Activated CD8-positive, alpha-beta memory T cell treated with anti-CD3 and anti-CD28 coated beads for 4 hours (primary cell): ENCODE measurements around the gene AUH.
"Not testable (repeated sequence)": the region's sequence is repeated elsewhere in the genome, so short reads cannot be mapped to it uniquely, and the experiment has no call there.

Experiments used
- DNase-seq, 2 donors: peaks; one replicate each; pipeline ENCODE4 v3.0.0-alpha.2; 2020; ENCODE audit warnings: low read depth in 2 of 2

The AUH gene

GRCh38 chr9:91208419-91208745 is 153.3 kb downstream of the AUH start:
- no peak for DNase-seq

- no peak for DNase-seq
These were observed 153.8 kb downstream of the AUH start for GRCh38 chr9:91207729-91208418.

GRCh38 chr9:91207397-91207728 is 154.4 kb downstream of the AUH start:
- DNase-seq, result no peak

- no peak for DNase-seq
These were observed 154.9 kb downstream of the AUH start for GRCh38 chr9:91206806-91207205.

GRCh38 chr9:91202736-91203283 is 158.9 kb downstream of the AUH start:
- no peak for DNase-seq

- no peak for DNase-seq
These were observed 160.9 kb downstream of the AUH start for GRCh38 chr9:91200692-91201336.

- DNase-seq, result no peak
These were observed 161.8 kb downstream of the AUH start for GRCh38 chr9:91199739-91200497.

- DNase-seq, result not testable (repeated sequence)
These were observed 162.8 kb downstream of the AUH start for GRCh38 chr9:91198881-91199280.

GRCh38 chr9:91198405-91198804 is 163.3 kb downstream of the AUH start:
- no peak for DNase-seq

GRCh38 chr9:91197232-91198181 is 164.2 kb downstream of the AUH start:
- DNase-seq, result no peak

GRCh38 chr9:91196103-91196950 is 165.4 kb downstream of the AUH start:
- DNase-seq, result no peak

GRCh38 chr9:91195372-91196012 is 166.2 kb downstream of the AUH start:
- no peak for DNase-seq

GRCh38 chr9:91193658-91194391 is 167.9 kb downstream of the AUH start:
- peak; percentile 38 to 55 for DNase-seq

- peak; percentile 33 to 74 for DNase-seq
These were observed 168.5 kb downstream of the AUH start for GRCh38 chr9:91193087-91193657.

- no peak for DNase-seq
These were observed 169.2 kb downstream of the AUH start for GRCh38 chr9:91192381-91193086.

GRCh38 chr9:91191411-91192380 is 170.0 kb downstream of the AUH start:
- DNase-seq, result no peak

GRCh38 chr9:91190062-91190461 is 171.7 kb downstream of the AUH start:
- DNase-seq, result no peak
